Esophagus squamous epithelium (tissue), 5 donors: ENCODE results near the gene SMARCA1. TPM values are rescaled to one million over a fixed set of nuclear protein-coding genes. Genes with fewer than 3 reads are reported as not detected.
A peak's percentile ranks its signal among the peaks of the same experiment; 100 is the strongest.

Experiments
- DNase-seq: peaks from one replicate; lab custom pipeline; 2025; lab: John Stamatoyannopoulos, UW
- H3K27ac ChIP-seq, 4 donors: fragments of 200-600 bp; sonication (generic); one replicate each; pipeline ENCODE4 v1.5.1; 2016 to 2019; ENCODE audit warnings: mild to moderate bottlenecking in 1 of 4
- H3K27me3 ChIP-seq, 4 donors: fragments of 200-600 bp; sonication (generic); 1 replicate in 3 of 4; 2 replicates in 1 of 4; pipeline versions ENCODE4 v1.5.1 to v1.6.0; 2017 to 2021; ENCODE audit warnings: antibody characterized with exemption in 1 of 4
- H3K36me3 ChIP-seq, 3 donors: fragments of 200-600 bp; sonication (generic); one replicate each; pipeline ENCODE4 v1.5.1; 2016 to 2019
- H3K4me1 ChIP-seq, 3 donors: fragments of 200-600 bp; sonication (generic); one replicate each; pipeline ENCODE4 v1.5.1; 2017 to 2019
- H3K4me3 ChIP-seq, 4 donors: fragments of 200-600 bp; sonication (generic); 1 replicate in 3 of 4; 2 replicates in 1 of 4; pipeline ENCODE4 v1.5.1; 2016 to 2019; ENCODE audit warnings: mild to moderate bottlenecking in 2 of 4, moderate library complexity in 1 of 4
- H3K9me3 ChIP-seq, 3 donors: fragments of 200-600 bp; sonication (generic); one replicate each; pipeline ENCODE4 v1.5.1; 2016 to 2019
- CTCF ChIP-seq, 6 experiments: fragments of 450-650 bp in 4 of 6; fragments of 200-600 bp in 2 of 6; sonication (generic) in 2 of 6; IDR thresholded peaks; one replicate each; pipeline ENCODE4 v1.5.1; 2016 to 2019; ENCODE audit warnings: antibody characterized with exemption in 6 of 6, mild to moderate bottlenecking in 4 of 6, moderate library complexity in 4 of 6
- POLR2A ChIP-seq, 4 donors: fragments of 450-650 bp; IDR thresholded peaks; one replicate each; pipeline ENCODE4 v1.6.1; 2017; ENCODE audit warnings: antibody characterized with exemption in 4 of 4, mild to moderate bottlenecking in 4 of 4, moderate library complexity in 3 of 4
- WGBS, 2 donors: methylation state at CpG; one replicate each; pipeline ENCODE4 v1.1.5; 2018; 5-methylcytosine and 5-hydroxymethylcytosine counted together
- intact Hi-C: fragments of 100-400 bp; cut with DNase I; formaldehyde crosslinking; loops from one replicate; pipeline ENCODE4 v1.15.0; 2022
- total RNA-seq, 4 donors: library from RNA; depleted of rRNA; stranded (reverse); fragments of >200 nt; gene quantifications; one replicate each; pipeline ENCODE4 v1.1.0, GENCODE V29; 2016
- donor health status: DM: yes; HTN: yes; CAD: no.

The SMARCA1 gene, protein sequence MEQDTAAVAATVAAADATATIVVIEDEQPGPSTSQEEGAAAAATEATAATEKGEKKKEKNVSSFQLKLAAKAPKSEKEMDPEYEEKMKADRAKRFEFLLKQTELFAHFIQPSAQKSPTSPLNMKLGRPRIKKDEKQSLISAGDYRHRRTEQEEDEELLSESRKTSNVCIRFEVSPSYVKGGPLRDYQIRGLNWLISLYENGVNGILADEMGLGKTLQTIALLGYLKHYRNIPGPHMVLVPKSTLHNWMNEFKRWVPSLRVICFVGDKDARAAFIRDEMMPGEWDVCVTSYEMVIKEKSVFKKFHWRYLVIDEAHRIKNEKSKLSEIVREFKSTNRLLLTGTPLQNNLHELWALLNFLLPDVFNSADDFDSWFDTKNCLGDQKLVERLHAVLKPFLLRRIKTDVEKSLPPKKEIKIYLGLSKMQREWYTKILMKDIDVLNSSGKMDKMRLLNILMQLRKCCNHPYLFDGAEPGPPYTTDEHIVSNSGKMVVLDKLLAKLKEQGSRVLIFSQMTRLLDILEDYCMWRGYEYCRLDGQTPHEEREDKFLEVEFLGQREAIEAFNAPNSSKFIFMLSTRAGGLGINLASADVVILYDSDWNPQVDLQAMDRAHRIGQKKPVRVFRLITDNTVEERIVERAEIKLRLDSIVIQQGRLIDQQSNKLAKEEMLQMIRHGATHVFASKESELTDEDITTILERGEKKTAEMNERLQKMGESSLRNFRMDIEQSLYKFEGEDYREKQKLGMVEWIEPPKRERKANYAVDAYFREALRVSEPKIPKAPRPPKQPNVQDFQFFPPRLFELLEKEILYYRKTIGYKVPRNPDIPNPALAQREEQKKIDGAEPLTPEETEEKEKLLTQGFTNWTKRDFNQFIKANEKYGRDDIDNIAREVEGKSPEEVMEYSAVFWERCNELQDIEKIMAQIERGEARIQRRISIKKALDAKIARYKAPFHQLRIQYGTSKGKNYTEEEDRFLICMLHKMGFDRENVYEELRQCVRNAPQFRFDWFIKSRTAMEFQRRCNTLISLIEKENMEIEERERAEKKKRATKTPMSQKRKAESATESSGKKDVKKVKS
- total RNA-seq = 10 to 100 TPM in 2 of 4 donors, 1 to 10 TPM in 2; 4.5 to 18.8 (median 11.5) TPM

DNA sequence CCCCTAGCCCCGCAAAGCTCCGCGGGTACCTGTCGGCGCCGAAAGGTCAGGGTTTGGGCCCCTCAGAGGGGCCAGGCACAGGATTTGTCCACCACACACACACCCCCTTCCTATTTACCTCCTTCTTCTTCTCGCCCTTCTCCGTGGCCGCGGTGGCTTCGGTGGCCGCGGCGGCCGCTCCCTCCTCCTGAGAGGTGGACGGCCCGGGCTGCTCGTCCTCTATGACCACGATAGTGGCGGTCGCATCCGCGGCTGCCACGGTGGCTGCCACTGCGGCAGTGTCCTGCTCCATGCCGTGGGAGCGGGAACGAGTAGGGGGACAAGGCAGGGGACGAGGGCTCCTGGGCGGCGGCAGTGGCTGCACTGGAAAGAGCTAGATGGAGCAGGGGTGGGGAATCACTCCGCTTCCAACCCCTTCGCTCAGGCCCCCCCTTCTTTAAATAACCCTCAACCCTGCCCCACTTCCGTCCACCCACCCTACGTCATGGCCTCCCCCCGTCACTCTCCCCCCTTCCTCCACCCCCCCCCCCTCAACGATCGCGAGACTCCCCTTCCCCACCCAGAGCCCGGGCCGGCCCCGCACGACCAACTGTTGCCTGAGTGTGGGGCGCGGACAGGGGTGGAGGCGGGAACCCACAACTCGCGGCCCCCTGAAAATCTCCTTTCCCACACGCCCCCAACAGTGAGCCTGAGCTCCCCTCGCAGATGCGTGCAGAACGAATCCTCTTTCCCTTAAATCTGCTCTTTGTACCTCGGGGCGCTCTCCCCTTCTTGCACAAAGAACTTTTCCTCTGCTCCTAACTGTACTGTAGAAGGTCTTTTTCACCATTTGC, at the start of gene SMARCA1:
Gene SMARCA1 (minus strand): TSS at position 412 of the 833 bp plus-strand sequence. CDS start 120 bp downstream, at position 292.
- Histone ChIP-seq H3K9me3 (no peaks in the 10 kb centered on the region), H3K27ac (peak within 1 kb of the TSS; percentile 71 to 88 (median 86)), H3K4me3 (peak within 1 kb of the TSS; percentile 74 to 80 (median 78)), H3K4me1 (peaks cover 0 to 10% (median 0%) of the 10 kb centered on the region in 3 donors), H3K27me3 (no peaks in the 10 kb centered on the region), H3K36me3 (no peaks in the 10 kb centered on the region)
- TF ChIP-seq CTCF (IDR thresholded peaks at IDR 0.05) (no peak), POLR2A (IDR thresholded peaks at IDR 0.05) (no peak)
- WGBS, 2 donors = 0 to 53% methylated on average over 13 to 23 of the region's 54 CpGs
- DNase-seq = no peak
- intact Hi-C loops = no loop called here

DNA sequence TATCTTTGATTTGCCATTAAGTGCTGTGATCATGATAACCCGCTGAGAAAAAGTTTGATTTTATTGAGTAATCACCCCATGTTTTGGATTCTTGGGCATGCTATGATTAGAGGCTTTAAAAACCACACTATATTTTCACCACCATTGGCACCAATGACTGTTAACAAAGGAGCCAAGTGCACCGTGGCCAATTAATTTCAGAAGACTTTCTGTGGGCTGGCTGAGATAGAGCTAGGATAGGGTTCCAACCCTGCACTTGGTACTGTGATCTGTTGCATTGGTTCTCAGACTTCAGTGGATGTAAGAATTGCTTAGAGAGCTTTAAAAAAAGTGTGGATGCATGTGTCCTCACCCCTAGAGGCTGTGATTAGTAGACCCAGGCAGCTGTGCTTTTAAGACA, 49.1 kb upstream of the SMARCA1 start:
- WGBS, 2 donors = 67 to 100% methylated on average over 1 to 2 of the region's 2 CpGs
- no peaks in the 10 kb centered on the region for H3K4me1 ChIP-seq
- no peak for DNase-seq
- TF ChIP-seq POLR2A (IDR thresholded peaks at IDR 0.05) (no peak), CTCF (IDR thresholded peaks at IDR 0.05) (no peak)
- H3K27ac ChIP-seq = no peak overlapping the region
- intact Hi-C loops = no loop called here
- H3K36me3 ChIP-seq = peaks cover 0 to 63% (median 0%) of the 10 kb centered on the region in 3 donors
- no peaks in the 10 kb centered on the region for H3K27me3 ChIP-seq
- no peaks in the 10 kb centered on the region for H3K9me3 ChIP-seq
- H3K4me3 ChIP-seq = no peak overlapping the region

GRCh38 chrX:129568349-129568748, 45.1 kb upstream of the SMARCA1 start:
- intact Hi-C loops = no loop called here

DNA sequence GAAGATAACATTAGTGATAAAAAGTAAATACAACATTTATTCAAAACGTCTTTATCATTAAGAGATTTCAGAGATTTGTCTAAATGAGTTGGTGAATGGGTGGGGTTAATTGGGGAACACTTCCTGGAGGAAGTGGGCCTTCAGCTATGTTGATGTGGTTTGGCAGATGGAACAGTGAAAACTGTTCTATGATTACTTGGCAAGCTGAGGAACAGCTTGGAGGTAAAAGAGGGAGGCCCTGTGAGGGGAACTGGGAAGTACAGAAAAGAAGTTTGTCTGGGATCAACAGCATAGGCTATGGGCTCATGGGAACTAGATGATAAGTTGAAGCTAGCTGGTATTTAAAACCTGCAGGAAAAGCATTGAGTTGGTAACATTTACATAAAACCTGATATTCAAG, 42.8 kb upstream of the SMARCA1 start:
- Histone ChIP-seq H3K36me3 (peaks cover 0 to 54% (median 0%) of the 10 kb centered on the region in 3 donors), H3K9me3 (no peaks in the 10 kb centered on the region), H3K4me3 (no peak overlapping the region), H3K27ac (no peak overlapping the region), H3K4me1 (no peaks in the 10 kb centered on the region), H3K27me3 (no peaks in the 10 kb centered on the region)
- intact Hi-C loops = no loop called here
- WGBS, 2 donors = 0 to 20% methylated on average over 1 of the region's 1 CpG
- DNase-seq = no peak
- TF ChIP-seq CTCF (IDR thresholded peaks at IDR 0.05) = no peak
- TF ChIP-seq POLR2A (IDR thresholded peaks at IDR 0.05) = no peak

More at GRCh38 chrX:129568349-129568748, 45.1 kb upstream of the SMARCA1 start:
- no peak overlapping the region for H3K27ac ChIP-seq
- peaks cover 0 to 40% (median 0%) of the 10 kb centered on the region in 3 donors for H3K36me3 ChIP-seq
- no peak overlapping the region for H3K4me3 ChIP-seq
- H3K9me3 ChIP-seq = no peaks in the 10 kb centered on the region
- no peaks in the 10 kb centered on the region for H3K27me3 ChIP-seq
- TF ChIP-seq CTCF (IDR thresholded peaks at IDR 0.05) = no peak
- TF ChIP-seq POLR2A (IDR thresholded peaks at IDR 0.05) = no peak
- 54 to 75% methylated on average over 2 to 3 of the region's 3 CpGs for WGBS, 2 donors
- no peak for DNase-seq
- no peaks in the 10 kb centered on the region for H3K4me1 ChIP-seq
